Effector CD8-positive, alpha-beta T cell (primary cell): ENCODE data around the gene NOTCH3.

Experiments
- DNase-seq: peaks from one replicate; lab custom pipeline; 2025; lab: John Stamatoyannopoulos, UW

NOTCH3 gene

DNA sequence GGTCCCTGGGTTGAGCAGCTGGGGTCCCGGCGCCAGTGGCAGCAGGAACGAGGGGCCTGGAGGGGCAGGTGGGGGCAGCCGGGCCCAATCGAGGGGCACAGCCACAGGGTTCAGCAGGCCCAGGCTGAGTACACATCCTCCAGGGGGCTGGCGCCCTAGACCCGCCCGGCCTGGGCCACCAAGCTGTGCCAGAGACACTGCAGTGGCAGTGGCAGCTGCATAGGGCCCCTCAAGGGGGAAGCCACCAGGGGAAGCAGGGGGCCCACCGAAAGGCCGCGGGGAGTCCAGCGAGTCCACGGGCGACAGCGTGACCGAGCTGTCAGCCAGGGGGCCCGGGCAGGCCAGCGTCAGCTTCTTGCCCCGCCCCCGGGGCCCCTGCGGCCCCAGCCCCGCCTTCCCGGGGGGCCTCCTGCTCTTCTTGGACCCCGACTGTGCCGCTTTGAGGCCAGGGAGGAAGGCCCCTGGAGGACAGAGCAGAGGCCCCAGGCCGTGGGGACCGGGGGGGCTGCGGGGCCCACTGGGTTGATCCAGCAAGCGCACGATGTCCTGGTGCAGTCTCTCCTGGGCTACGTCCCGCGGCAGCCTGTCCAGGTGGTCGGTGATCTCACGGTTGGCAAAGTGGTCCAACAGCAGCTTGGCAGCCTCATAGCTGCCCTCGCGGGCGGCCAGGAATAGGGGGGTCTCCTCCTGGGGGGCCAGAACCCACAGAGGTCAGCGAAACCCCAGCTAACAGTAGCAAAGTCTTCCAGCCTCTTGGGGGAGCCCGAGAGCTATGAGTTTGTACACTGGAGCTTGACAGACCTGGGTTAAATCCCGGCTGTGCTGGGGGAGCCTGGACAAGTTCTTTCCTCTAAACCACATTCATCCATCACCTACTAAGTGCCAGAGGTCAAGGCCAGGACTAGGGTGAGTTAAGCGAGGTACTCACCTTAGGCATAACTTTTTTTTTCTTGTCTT is 39.5 kb downstream of the NOTCH3 start:
- DNase-seq = no peak

DNA sequence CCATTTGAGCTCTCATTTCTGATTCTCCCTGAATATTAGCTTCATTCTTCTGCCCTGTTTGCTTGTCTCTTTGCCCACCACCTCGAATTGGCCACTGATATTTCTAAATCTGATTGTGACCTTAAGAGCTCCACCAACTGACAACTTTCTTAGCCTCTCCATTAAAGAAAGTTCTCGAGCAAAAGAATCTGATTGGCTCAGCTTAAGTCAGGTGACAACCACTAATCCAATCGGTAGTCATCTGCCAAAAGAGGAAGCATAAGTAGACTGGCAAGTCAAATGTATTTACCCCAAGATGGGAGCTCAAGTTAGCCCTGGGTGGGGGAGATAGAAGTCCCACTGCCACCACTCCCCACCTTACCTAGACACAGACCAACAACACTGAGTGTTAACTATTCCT is 41.5 kb downstream of the NOTCH3 start:
- DNase-seq = no peak

GRCh38 chr19:15156391-15156790 is 44.4 kb downstream of the NOTCH3 start:
- no peak for DNase-seq

DNA sequence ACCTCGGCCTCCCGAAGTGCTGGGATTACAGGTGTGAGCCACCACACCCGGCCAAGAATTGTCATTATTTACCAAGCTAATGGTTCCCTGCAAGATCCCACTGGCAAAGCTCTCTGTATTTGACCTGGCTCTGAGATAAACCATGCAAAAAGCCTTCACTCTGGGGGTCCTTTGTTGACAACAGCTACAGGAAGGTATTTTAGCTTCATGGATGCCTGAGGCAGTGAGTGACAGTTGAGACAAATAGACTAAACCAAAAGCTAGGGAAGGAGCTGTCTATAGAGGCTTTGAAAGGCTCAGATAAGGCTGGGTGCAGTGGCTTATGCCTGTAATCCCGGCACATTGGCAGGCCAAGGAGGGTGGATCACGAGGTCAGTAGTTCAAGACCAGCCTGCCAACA is 45.5 kb downstream of the NOTCH3 start:
- no peak for DNase-seq

DNA sequence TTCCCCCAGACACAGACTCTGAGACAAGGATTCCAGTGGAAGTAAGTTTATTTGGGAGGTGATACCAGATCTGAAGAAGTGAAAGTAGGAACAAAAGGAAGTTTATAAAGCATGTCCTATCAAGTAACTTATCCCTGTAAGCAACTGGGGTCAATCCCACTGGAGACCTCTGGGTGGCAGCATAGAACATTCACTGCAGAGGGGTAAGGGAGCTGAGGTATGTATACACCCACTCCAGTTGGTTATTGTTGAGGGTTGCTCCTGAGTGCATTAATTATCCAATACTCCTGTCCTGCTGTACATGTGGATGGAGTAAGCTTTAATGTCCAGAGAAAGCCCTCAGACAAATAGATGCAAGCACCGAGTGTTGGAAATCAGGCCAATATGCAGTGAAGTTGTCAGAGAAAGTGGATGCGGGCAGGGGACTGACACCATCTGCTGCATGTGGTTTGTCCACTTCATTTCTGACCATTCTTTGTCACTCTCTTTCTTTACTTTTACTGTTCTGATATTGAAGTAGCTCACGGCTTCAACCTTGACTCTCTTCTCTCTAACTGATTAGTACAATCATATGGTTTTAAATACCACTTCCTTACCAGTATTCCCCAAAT is 46.7 kb downstream of the NOTCH3 start:
- no peak for DNase-seq

GRCh38 chr19:15149737-15150136 is 51.1 kb downstream of the NOTCH3 start:
- DNase-seq = no peak

GRCh38 chr19:15147090-15147489 is 53.7 kb downstream of the NOTCH3 start:
- no peak for DNase-seq

DNA sequence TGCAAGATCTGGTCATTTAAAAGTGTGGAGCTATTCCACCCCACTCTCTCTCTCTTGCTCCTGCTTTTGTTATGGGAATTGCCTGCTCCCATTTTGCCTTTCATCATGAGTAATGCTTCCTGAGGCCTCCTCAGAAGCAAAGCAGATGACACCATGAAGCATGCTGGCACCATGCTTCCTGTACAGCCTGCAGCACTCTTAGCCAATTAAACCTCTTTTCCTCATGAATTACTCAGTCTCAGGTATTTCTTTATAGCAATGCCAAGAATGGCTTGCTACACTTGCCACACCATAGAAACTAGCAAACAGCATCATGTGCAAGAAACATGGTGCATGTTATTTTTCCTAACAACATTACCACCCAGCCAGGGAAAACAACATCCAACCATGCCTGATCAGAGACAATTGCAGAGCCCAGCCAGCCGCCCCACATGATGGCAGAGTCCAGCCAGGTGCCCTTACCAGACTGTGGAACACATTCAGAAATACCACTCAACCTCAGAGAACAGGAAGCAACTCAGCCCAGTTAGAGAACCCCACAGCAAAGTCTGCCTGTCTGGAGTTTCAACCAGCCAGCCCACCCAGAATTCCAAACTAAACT is 56.6 kb downstream of the NOTCH3 start:
- no peak for DNase-seq

- no peak for DNase-seq
Observed at GRCh38 chr19:15142313-15142712, 58.5 kb downstream of the NOTCH3 start.

DNA sequence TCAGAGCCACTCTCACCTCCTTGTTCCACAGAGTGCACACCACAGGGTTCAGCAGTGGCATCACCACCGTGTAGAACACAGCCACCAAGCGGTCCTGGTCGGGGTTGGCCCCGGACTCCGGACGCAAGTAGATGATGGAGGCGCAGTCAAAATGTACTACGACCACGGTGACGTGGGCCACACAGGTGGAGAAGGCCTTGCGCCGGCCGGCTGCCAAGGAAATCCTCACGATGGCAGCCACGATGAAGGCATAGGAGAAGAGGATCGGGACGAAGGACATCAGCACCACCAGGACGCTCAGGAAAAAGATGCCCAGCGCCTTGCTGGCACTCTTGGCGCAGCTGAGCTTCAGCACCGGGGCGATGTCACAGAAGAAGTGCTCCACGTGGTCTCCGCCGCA is 59.7 kb downstream of the NOTCH3 start:
- no peak for DNase-seq

GRCh38 chr19:15138427-15138826 is 62.4 kb downstream of the NOTCH3 start:
- DNase-seq = no peak

- DNase-seq = no peak
Observed at GRCh38 chr19:15137777-15138176, 63.0 kb downstream of the NOTCH3 start.

- DNase-seq = no peak
Observed at GRCh38 chr19:15136234-15136954, 64.4 kb downstream of the NOTCH3 start.

DNA sequence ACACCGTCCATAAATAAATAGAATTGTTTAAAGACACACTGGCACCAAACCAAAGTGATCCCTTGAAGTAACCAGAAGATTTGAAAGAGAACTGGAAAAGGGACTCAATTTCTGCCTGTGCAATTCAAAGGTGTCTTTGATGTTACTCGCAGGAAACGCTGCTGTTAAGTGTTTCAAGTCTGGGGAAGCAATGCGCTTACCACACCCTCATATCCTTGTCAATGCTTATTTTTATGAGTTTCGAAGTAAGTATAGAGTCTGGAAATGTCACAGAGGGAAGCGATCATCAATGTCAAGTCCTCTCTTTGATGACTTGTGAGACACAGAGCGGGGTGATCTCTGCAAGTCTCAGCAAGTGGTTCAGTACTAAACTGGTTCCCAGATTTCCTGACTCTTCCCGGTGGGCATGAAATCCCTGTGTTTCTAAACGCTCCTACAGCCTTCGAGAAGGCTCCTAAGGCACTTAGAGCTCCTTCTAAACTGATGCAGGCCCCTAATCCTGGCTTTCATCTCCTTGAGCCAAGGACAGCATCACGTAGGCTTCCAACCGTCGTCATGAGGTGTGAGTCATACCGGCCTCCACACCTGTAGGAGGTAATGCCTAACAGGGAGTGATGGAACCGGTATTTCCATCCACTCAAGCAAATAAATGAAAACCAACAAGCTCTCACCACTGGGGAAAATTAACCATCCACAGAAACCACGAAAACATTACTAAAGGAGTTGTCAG is 70.8 kb downstream of the NOTCH3 start:
- DNase-seq = no peak

GRCh38 chr19:15128162-15128770 is 72.5 kb downstream of the NOTCH3 start:
- DNase-seq = no peak

GRCh38 chr19:15126131-15126910 is 74.5 kb downstream of the NOTCH3 start:
- DNase-seq = no peak

DNA sequence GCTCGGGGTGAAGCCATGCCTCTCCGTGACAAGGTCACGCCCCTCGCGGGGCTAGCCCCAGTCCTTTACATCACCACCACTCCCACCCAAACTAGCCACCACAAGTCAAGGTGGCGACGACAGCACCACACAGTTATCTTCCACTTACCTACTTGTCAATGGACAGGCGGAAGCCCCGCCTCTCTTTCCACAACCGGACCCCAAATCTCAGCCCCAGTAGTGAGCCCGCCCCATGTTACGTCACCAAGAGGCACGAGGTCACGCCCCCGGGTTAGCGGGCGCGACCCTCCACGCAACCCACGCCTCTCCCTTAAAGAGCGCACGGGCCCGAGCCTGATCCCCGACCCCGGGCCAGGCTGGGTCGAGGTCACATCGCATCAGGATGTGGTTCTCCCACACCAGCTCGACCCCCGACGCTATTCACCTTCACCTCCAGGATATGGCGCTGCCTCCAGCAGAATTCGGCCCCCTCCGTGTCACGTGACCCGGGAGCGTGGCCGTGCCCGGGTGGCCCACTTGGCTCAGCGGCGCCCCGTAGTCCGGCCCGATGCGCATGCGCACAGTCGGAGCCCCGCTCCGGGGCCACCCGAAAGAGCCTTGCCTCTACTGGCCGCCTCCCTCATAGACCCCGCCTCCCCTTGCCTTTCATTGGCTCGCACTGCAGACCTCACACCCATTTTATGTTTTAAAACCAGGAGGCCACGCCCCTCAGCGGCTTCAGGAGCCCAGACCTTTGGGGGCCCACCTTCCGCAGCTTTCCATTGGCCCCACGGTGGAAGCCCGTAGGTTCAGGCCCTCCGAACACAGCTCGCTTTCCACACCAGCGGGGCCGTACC is 75.3 kb downstream of the NOTCH3 start:
- DNase-seq = peak; percentile 96

- DNase-seq = no peak
Observed at GRCh38 chr19:15124572-15125231, 76.1 kb downstream of the NOTCH3 start.

- no peak for DNase-seq
Observed at GRCh38 chr19:15123900-15124299, 76.9 kb downstream of the NOTCH3 start.
